GM23338 (cell line): ENCODE measurements around the gene CCDC127.

Experiments used
- CTCF ChIP-seq, 2 experiments: fragments of 200-600 bp in 1 of 2; sonication (generic) in 1 of 2; conservative IDR thresholded peaks; 2 replicates each; pipeline versions ENCODE4 v1.5.1 to v1.6.1; 2016 to 2017; ENCODE audit warnings: antibody characterized with exemption in 2 of 2, low read depth in 2 of 2, mild to moderate bottlenecking in 2 of 2, moderate library complexity in 1 of 2
- EZH2 ChIP-seq: fragments of 200-600 bp; sonication (generic); IDR thresholded peaks from one replicate; pipeline ENCODE4 v1.8.0; 2017; ENCODE audit warnings: antibody characterized with exemption, mild to moderate bottlenecking, low read depth; ENCODE audit not compliant: unreplicated experiment
- EZH2phosphoT487 ChIP-seq: fragments of 200-600 bp; sonication (generic); IDR thresholded peaks from one replicate; pipeline ENCODE4 v1.8.1; 2018; ENCODE audit warnings: antibody characterized with exemption; ENCODE audit not compliant: unreplicated experiment
- POLR2AphosphoS5 ChIP-seq: IDR thresholded peaks from 2 replicates; pipeline ENCODE4 v1.6.1; 2016; ENCODE audit warnings: antibody characterized with exemption, low read depth
- TF ChIP-seq, protein P1 (sequence below): IDR thresholded peaks from one replicate; pipeline ENCODE4 v1.6.1; 2018; ENCODE audit warnings: antibody characterized with exemption; ENCODE audit not compliant: unreplicated experiment

- TF ChIP-seq CTCF (conservative IDR thresholded peaks at IDR 0.05; ENCODE audit: low read depth in 2 of 2) (no peak), EZH2 (no peak), POLR2AphosphoS5 (no peak), EZH2phosphoT487 (no peak)
- TF ChIP-seq, protein P1, sequence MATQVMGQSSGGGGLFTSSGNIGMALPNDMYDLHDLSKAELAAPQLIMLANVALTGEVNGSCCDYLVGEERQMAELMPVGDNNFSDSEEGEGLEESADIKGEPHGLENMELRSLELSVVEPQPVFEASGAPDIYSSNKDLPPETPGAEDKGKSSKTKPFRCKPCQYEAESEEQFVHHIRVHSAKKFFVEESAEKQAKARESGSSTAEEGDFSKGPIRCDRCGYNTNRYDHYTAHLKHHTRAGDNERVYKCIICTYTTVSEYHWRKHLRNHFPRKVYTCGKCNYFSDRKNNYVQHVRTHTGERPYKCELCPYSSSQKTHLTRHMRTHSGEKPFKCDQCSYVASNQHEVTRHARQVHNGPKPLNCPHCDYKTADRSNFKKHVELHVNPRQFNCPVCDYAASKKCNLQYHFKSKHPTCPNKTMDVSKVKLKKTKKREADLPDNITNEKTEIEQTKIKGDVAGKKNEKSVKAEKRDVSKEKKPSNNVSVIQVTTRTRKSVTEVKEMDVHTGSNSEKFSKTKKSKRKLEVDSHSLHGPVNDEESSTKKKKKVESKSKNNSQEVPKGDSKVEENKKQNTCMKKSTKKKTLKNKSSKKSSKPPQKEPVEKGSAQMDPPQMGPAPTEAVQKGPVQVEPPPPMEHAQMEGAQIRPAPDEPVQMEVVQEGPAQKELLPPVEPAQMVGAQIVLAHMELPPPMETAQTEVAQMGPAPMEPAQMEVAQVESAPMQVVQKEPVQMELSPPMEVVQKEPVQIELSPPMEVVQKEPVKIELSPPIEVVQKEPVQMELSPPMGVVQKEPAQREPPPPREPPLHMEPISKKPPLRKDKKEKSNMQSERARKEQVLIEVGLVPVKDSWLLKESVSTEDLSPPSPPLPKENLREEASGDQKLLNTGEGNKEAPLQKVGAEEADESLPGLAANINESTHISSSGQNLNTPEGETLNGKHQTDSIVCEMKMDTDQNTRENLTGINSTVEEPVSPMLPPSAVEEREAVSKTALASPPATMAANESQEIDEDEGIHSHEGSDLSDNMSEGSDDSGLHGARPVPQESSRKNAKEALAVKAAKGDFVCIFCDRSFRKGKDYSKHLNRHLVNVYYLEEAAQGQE, result no peak
Observed at GRCh38 chr5:172421-172820, 45.5 kb downstream of the CCDC127 start.
